Measurements from ENCODE around the gene PLCH2.
"Not testable (repeated sequence)": the region's sequence is repeated elsewhere in the genome, so short reads cannot be mapped to it uniquely, and the experiment has no call there.

Gene PLCH2

GRCh38 chr1:2435091-2435490, 41.0 kb upstream of the PLCH2 start:
- TF ChIP-seq CTCF (IDR thresholded peaks at IDR 0.05; ENCODE audit: extremely low read depth, insufficient read depth, missing control alignments), result no peak
- in situ Hi-C loops (cut with MboI; ENCODE audit: low pct_unique_long_range_greater_than_20kb, low sequenced_read_pairs, unreplicated experiment), result no loop called here
- DNase-seq (ENCODE audit: low spot score), result no peak

- in situ Hi-C loops (cut with MboI; ENCODE audit: low pct_unique_long_range_greater_than_20kb, low sequenced_read_pairs, unreplicated experiment), result no loop called here
- TF ChIP-seq CTCF (IDR thresholded peaks at IDR 0.05; ENCODE audit: extremely low read depth, insufficient read depth, missing control alignments), result no peak
- no peak for DNase-seq (ENCODE audit: low spot score)
These were observed 40.2 kb upstream of the PLCH2 start for GRCh38 chr1:2435746-2436355.

GRCh38 chr1:2436876-2437275, 39.2 kb upstream of the PLCH2 start:
- no peak for DNase-seq (ENCODE audit: low spot score)
- in situ Hi-C loops (cut with MboI; ENCODE audit: low pct_unique_long_range_greater_than_20kb, low sequenced_read_pairs, unreplicated experiment), result no loop called here
- no peak for TF ChIP-seq CTCF (IDR thresholded peaks at IDR 0.05; ENCODE audit: extremely low read depth, insufficient read depth, missing control alignments)

GRCh38 chr1:2437617-2438016, 38.5 kb upstream of the PLCH2 start:
- DNase-seq (ENCODE audit: low spot score), result no peak
- in situ Hi-C loops (cut with MboI; ENCODE audit: low pct_unique_long_range_greater_than_20kb, low sequenced_read_pairs, unreplicated experiment), result no loop called here
- TF ChIP-seq CTCF (IDR thresholded peaks at IDR 0.05; ENCODE audit: extremely low read depth, insufficient read depth, missing control alignments), result no peak

- no peak for TF ChIP-seq CTCF (IDR thresholded peaks at IDR 0.05; ENCODE audit: extremely low read depth, insufficient read depth, missing control alignments)
- DNase-seq (ENCODE audit: low spot score), result no peak
- in situ Hi-C loops (cut with MboI; ENCODE audit: low pct_unique_long_range_greater_than_20kb, low sequenced_read_pairs, unreplicated experiment), result no loop called here
These were observed 38.1 kb upstream of the PLCH2 start for GRCh38 chr1:2438038-2438437.

- TF ChIP-seq CTCF (IDR thresholded peaks at IDR 0.05; ENCODE audit: extremely low read depth, insufficient read depth, missing control alignments), result no peak
- in situ Hi-C loops (cut with MboI; ENCODE audit: low pct_unique_long_range_greater_than_20kb, low sequenced_read_pairs, unreplicated experiment), result no loop called here
- DNase-seq (ENCODE audit: low spot score), result no peak
These were observed 37.4 kb upstream of the PLCH2 start for GRCh38 chr1:2438641-2439040.

GRCh38 chr1:2439369-2439768, 36.7 kb upstream of the PLCH2 start:
- no peak for TF ChIP-seq CTCF (IDR thresholded peaks at IDR 0.05; ENCODE audit: extremely low read depth, insufficient read depth, missing control alignments)
- no peak for DNase-seq (ENCODE audit: low spot score)
- in situ Hi-C loops (cut with MboI; ENCODE audit: low pct_unique_long_range_greater_than_20kb, low sequenced_read_pairs, unreplicated experiment), result no loop called here

- in situ Hi-C loops (cut with MboI; ENCODE audit: low pct_unique_long_range_greater_than_20kb, low sequenced_read_pairs, unreplicated experiment); DNase-seq (ENCODE audit: low spot score): not testable (repeated sequence)
These were observed 35.7 kb upstream of the PLCH2 start for GRCh38 chr1:2440346-2440745.

All from GM13977 (cell line).